Activated CD4-positive, alpha-beta T cell treated with anti-CD3 and anti-CD28 coated beads, Interleukin-2, Interleukin-4, amounts not matched to agents 100 ng/mL and 50 ng/mL, durations not matched to agents 16 hours and 8 hours (primary cell): ENCODE results near the gene GPAT3.

ENCODE experiments used
- DNase-seq: peaks from one replicate; pipeline ENCODE4 v3.0.0-alpha.2; 2020; ENCODE audit warnings: low spot score

GPAT3 gene

GRCh38 chr4:83644677-83645659 is 109.1 kb downstream of the GPAT3 start:
- DNase-seq: peak; percentile 70

GRCh38 chr4:83646538-83647239 is 110.8 kb downstream of the GPAT3 start:
- DNase-seq: no peak

- no peak for DNase-seq
These were observed 115.9 kb downstream of the GPAT3 start for GRCh38 chr4:83651846-83652245.
